ENCODE measurements around the gene KRTAP4-12. TPM values are rescaled to one million over a fixed set of nuclear protein-coding genes. Genes with fewer than 3 reads are reported as not detected.
"Not testable (repeated sequence)": the region's sequence is repeated elsewhere in the genome, so short reads cannot be mapped to it uniquely, and the experiment has no call there.

Gene KRTAP4-12
- not detected for total RNA-seq
- long read RNA-seq: 0 reads

DNA sequence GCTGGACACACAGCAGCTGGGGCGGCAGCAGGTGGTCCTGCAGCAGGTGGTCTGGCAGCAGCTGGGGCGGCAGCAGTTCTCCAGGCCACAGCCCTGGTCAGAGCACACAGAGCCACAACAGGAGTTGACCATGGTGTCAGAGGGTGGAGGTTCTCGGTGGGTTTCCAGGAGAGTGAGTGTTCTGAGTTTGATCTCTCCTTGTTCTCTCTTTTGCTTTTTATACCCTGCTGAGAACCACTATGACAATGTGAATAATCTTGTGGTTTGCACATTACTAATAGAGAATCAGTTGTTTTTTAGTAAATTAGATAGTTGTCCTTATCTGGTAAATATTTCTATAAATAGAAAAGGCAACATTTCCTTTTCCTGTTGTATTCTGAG, at the start of gene KRTAP4-12:
Gene KRTAP4-12, minus strand, starts transcription at position 192 of the 381 bp plus-strand sequence. Its CDS starts 60 bp downstream, at position 132.
- H3K9me3 ChIP-seq; ATAC-seq; H3K36me3 ChIP-seq; DNase-seq; H3K4me3 ChIP-seq; H3K27me3 ChIP-seq (ENCODE audit: low read depth); H3K27ac ChIP-seq; intact Hi-C loops (cut with DNase I); H3K4me1 ChIP-seq: not testable (repeated sequence)

DNA sequence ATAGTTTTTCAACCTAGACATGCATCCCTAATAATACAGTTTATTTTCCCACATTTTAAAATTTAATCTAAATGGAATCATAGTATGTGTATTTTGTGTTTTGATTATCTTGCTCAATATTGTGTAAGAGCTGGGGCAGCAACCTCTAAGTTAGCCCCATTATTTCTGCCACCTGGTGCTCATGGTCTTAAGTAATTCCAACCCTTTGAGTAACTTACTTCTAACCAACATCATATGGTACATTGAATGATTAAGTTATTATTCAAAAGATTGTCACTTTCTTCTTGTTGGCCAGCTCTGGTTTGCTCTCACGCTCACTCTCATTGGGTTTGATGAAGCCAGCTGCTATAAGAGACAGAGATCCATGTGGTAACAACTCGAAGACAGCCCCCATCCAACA, 47.9 kb upstream of the KRTAP4-12 start:
- intact Hi-C loops (cut with DNase I): no loop called here
- Histone ChIP-seq H3K4me3 (no peak overlapping the region), H3K27me3 (ENCODE audit: low read depth) (no peaks in the 10 kb centered on the region), H3K4me1 (no peaks in the 10 kb centered on the region), H3K27ac (no peak overlapping the region), H3K36me3 (no peaks in the 10 kb centered on the region), H3K9me3 (no peaks in the 10 kb centered on the region)
- DNase-seq: no peak
- no peak for ATAC-seq
- TF ChIP-seq, protein P1, sequence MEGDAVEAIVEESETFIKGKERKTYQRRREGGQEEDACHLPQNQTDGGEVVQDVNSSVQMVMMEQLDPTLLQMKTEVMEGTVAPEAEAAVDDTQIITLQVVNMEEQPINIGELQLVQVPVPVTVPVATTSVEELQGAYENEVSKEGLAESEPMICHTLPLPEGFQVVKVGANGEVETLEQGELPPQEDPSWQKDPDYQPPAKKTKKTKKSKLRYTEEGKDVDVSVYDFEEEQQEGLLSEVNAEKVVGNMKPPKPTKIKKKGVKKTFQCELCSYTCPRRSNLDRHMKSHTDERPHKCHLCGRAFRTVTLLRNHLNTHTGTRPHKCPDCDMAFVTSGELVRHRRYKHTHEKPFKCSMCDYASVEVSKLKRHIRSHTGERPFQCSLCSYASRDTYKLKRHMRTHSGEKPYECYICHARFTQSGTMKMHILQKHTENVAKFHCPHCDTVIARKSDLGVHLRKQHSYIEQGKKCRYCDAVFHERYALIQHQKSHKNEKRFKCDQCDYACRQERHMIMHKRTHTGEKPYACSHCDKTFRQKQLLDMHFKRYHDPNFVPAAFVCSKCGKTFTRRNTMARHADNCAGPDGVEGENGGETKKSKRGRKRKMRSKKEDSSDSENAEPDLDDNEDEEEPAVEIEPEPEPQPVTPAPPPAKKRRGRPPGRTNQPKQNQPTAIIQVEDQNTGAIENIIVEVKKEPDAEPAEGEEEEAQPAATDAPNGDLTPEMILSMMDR (IDR thresholded peaks at IDR 0.05): no peak

DNA sequence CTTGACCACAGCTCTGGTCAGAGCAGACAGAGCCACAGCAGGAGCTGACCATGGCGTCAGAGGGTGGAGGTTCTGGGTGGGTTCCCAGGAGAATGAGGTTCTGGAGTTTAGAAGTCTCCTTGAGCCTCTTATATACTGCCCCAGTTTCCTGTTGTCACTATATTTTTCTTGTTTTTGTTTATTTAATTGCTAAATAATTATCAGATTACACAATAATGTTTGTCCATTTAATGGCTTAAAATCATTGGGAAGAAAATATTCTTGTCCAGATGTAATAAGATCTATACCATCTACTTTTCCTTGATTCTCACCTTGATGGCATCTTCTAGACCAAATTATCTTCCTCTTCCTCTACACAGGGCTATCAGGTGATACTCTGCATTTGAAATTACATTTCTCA, 44.1 kb upstream of the KRTAP4-12 start, which contains the start of gene KRTAP4-3:
Gene KRTAP4-3, minus strand, starts transcription at position 101 of the 400 bp plus-strand sequence. Its CDS starts 49 bp downstream, at position 52.
- ATAC-seq (no peak), DNase-seq (no peak)
- intact Hi-C loops (cut with DNase I): no loop called here
- Histone ChIP-seq H3K4me1 (no peaks in the 10 kb centered on the region), H3K27ac (no peak within 1 kb of the TSS), H3K9me3 (no peaks in the 10 kb centered on the region), H3K4me3 (no peak within 1 kb of the TSS), H3K36me3 (no peaks in the 10 kb centered on the region), H3K27me3 (ENCODE audit: low read depth) (peaks cover 3% of the 10 kb centered on the region)
- TF ChIP-seq, protein P1 (IDR thresholded peaks at IDR 0.05): no peak

GRCh38 chr17:41167561-41167960, 43.6 kb upstream of the KRTAP4-12 start:
- DNase-seq (no peak), ATAC-seq (no peak)
- intact Hi-C loops (cut with DNase I): no loop called here
- H3K27me3 ChIP-seq (ENCODE audit: low read depth): peaks cover 3% of the 10 kb centered on the region
- H3K27ac ChIP-seq: no peak overlapping the region
- TF ChIP-seq, protein P1 (IDR thresholded peaks at IDR 0.05): no peak
- no peaks in the 10 kb centered on the region for H3K4me1 ChIP-seq
- H3K36me3 ChIP-seq: no peaks in the 10 kb centered on the region
- no peaks in the 10 kb centered on the region for H3K9me3 ChIP-seq
- no peak overlapping the region for H3K4me3 ChIP-seq

DNA sequence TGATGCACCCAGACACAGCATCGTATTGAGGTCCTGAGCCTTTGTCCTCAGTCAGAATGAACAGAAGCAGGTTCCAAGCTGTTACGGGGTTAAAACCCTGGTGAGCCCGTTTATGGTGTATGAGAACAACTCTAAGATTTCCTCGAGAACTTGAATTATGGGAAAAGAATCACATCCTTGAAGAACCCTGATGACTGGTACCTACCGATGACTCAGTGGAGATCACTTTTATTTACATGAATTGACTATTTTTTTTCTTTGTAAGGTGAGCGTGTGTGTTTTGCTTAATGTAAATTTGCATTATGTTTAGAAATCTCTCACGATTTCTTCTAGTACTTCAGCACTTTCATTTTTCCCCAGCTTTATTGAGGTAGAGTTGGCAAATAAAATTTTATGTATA, 39.8 kb upstream of the KRTAP4-12 start:
- intact Hi-C loops (cut with DNase I): no loop called here
- Histone ChIP-seq H3K9me3 (no peaks in the 10 kb centered on the region), H3K27me3 (ENCODE audit: low read depth) (peaks cover 3% of the 10 kb centered on the region), H3K4me1 (no peaks in the 10 kb centered on the region), H3K4me3 (no peak overlapping the region), H3K27ac (no peak overlapping the region), H3K36me3 (no peaks in the 10 kb centered on the region)
- ATAC-seq (no peak), DNase-seq (no peak)
- TF ChIP-seq, protein P1 (IDR thresholded peaks at IDR 0.05): no peak

DNA sequence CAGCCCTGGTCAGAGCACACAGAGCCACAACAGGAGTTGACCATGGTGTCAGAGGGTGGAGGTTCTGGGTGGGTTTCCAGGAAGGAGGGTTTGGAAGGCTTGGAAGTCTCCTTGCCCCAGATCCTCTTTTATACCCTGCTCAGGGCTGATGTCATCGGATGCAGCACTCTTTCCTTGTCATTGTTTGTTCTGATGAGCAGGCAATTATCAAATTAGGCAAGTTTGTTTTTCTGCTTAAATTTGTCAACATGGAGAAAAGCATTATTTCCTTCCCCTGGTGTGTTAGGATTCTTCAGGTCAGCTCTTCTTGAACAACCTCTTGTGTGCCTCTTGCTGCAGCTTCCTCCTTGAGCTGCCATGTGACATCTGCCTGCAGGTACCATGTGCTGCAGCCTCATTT, 36.7 kb upstream of the KRTAP4-12 start, which contains the start of gene KRTAP4-4:
Gene KRTAP4-4, minus strand, starts transcription at position 101 of the 400 bp plus-strand sequence. Its CDS starts 57 bp downstream, at position 44.
- Histone ChIP-seq H3K9me3 (no peaks in the 10 kb centered on the region), H3K4me1 (no peaks in the 10 kb centered on the region), H3K36me3 (no peaks in the 10 kb centered on the region), H3K4me3 (no peak within 1 kb of the TSS), H3K27me3 (ENCODE audit: low read depth) (peaks cover 11% of the 10 kb centered on the region), H3K27ac (no peak within 1 kb of the TSS)
- intact Hi-C loops (cut with DNase I): no loop called here
- no peak for DNase-seq
- TF ChIP-seq, protein P1 (IDR thresholded peaks at IDR 0.05): no peak
- ATAC-seq: no peak

GRCh38 chr17:41160190-41160589, 36.2 kb upstream of the KRTAP4-12 start:
- H3K9me3 ChIP-seq; H3K4me1 ChIP-seq; H3K27me3 ChIP-seq (ENCODE audit: low read depth); H3K4me3 ChIP-seq; intact Hi-C loops (cut with DNase I); DNase-seq; H3K36me3 ChIP-seq; H3K27ac ChIP-seq; ATAC-seq: not testable (repeated sequence)
